ENCODE results near the gene GAPDH.

The GAPDH gene

DNA sequence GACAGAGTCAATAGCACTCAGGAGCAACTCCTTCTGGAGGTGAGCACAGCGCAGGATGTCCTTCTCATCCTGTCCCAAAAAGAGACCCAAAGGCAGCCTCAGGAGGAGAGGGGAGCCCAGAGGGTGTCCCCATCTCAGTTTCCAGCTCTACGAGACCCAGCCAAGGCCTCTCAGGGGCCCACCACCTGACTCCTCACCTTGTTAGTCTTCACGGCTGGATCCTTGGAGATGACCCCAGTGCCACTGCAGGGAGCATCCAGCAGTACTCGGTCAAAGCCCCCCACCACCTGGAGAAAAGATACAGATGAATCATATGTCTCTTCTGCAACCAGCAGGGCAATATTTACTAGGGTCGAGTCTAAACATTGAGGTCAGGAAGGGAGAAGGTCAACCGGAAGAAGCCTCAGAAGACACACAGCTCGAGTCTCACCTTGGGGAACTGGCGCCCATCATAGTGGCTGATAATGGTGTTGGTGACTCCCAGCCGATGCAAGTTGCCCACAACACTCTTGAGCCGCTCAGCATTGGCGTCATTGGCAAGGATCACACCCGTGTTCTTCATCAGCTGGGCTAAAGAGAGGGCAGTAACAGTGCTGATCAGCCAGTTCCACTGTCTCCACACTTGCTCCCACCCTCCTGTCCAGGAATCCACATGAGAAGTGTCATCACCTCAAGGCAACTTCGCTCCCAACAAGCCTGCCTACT, 26.3 kb downstream of the GAPDH start:
- TF ChIP-seq, protein P1, sequence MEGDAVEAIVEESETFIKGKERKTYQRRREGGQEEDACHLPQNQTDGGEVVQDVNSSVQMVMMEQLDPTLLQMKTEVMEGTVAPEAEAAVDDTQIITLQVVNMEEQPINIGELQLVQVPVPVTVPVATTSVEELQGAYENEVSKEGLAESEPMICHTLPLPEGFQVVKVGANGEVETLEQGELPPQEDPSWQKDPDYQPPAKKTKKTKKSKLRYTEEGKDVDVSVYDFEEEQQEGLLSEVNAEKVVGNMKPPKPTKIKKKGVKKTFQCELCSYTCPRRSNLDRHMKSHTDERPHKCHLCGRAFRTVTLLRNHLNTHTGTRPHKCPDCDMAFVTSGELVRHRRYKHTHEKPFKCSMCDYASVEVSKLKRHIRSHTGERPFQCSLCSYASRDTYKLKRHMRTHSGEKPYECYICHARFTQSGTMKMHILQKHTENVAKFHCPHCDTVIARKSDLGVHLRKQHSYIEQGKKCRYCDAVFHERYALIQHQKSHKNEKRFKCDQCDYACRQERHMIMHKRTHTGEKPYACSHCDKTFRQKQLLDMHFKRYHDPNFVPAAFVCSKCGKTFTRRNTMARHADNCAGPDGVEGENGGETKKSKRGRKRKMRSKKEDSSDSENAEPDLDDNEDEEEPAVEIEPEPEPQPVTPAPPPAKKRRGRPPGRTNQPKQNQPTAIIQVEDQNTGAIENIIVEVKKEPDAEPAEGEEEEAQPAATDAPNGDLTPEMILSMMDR (IDR thresholded peaks at IDR 0.05; ENCODE audit: low read depth, low read length): no peak
- no peaks in the 10 kb centered on the region for H3K9me3 ChIP-seq (ENCODE audit: severe bottlenecking)
- DNase-seq: no peak
- no peaks in the 10 kb centered on the region for H3K27me3 ChIP-seq (ENCODE audit: insufficient read depth, low read depth, severe bottlenecking)
- peaks cover 84% of the 10 kb centered on the region for H3K36me3 ChIP-seq
- H3K4me3 ChIP-seq (ENCODE audit: low read depth, low read length): no peak overlapping the region
- no peak overlapping the region for H3K27ac ChIP-seq

DNA sequence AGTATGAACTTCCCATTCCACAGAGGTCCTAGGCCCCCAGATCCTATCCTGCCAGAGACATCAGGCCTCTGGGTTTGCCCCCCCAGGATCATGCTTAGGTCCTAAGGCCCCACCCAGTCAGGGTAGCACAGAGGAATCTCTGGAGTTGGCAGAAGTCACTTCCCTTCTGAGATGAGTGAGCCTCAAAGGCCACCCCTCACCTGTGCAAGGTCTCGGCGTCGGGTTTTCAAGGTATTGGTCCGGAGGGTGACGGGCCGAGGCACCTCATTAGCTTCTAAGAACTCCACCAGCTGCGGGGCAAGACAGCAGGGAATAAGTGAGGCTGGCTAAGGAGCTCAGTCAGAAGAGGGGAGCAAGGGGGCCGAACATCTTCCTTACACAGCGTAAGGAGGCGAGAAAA, 28.6 kb downstream of the GAPDH start:
- TF ChIP-seq, protein P1 (IDR thresholded peaks at IDR 0.05; ENCODE audit: low read depth, low read length): no peak
- no peaks in the 10 kb centered on the region for H3K27me3 ChIP-seq (ENCODE audit: insufficient read depth, low read depth, severe bottlenecking)
- no peaks in the 10 kb centered on the region for H3K9me3 ChIP-seq (ENCODE audit: severe bottlenecking)
- peaks cover 80% of the 10 kb centered on the region for H3K36me3 ChIP-seq
- no peak overlapping the region for H3K27ac ChIP-seq
- no peak overlapping the region for H3K4me3 ChIP-seq (ENCODE audit: low read depth, low read length)
- no peak for DNase-seq

DNA sequence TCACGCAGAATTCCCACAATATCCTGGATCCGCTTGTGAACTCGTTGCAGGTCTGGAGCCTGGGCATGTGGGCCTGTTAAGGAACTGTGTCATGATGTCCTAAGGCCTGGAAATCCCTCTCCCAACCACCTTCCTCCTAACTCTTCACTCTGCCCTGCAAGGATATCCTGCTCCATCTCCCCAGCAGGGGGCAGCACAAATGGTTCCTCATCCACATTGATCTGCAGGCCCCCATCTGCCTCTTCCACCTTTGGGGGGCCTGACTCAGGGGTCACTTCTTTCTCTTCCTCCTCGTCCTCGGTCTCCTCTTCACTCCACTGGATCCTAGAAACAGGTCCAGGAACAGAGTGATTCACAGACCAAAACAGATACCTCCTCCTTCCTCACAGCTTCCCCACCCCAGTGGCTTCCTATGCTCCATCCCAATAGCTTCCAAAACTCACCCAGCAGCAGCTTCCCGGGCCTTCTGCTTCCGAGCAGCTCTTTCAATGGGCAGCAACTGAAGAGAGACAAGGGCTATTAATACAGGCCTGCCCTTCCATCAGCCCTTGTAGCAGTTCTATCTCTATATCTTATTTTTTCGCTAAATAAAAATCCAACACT, 29.2 kb downstream of the GAPDH start:
- H3K27ac ChIP-seq: no peak overlapping the region
- H3K27me3 ChIP-seq (ENCODE audit: insufficient read depth, low read depth, severe bottlenecking): no peaks in the 10 kb centered on the region
- TF ChIP-seq, protein P1 (IDR thresholded peaks at IDR 0.05; ENCODE audit: low read depth, low read length): peak; percentile 81
- H3K36me3 ChIP-seq: peaks cover 78% of the 10 kb centered on the region
- H3K9me3 ChIP-seq (ENCODE audit: severe bottlenecking): no peaks in the 10 kb centered on the region
- peak; percentile 67 for DNase-seq
- H3K4me3 ChIP-seq (ENCODE audit: low read depth, low read length): no peak overlapping the region

DNA sequence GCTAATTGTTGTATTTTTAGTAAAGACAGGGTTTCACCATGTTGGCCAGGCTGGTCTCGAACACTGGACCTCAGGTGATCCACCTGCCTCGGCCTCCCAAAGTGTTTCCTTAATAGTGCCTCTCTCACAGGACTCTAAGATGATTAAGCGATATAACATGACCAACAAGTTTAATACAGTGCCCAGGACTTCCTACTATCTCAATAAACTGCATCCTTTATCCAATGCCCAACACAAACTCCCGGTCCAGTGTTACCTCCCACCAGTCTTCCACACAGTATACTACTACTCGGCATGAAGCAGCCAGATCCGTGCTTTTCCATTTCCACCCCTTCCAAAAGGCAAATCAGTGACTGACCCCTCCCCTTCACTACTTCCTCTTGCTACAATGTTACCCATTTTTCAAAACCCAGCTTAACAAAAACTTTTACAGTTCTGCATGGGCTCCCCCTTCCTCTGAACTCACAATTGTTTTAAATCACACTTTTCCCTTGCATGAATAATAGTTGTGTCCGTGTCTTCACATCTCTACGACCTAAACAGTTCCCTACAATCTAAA, 32.9 kb downstream of the GAPDH start:
- peaks cover 75% of the 10 kb centered on the region for H3K36me3 ChIP-seq
- peak overlapping the region; percentile 79; the same call in 1 of the 2 replicates for H3K27ac ChIP-seq
- TF ChIP-seq, protein P1 (IDR thresholded peaks at IDR 0.05; ENCODE audit: low read depth, low read length): no peak
- peak overlapping the region; percentile 77 for H3K4me3 ChIP-seq (ENCODE audit: low read depth, low read length)
- DNase-seq: no peak
- H3K27me3 ChIP-seq (ENCODE audit: insufficient read depth, low read depth, severe bottlenecking): no peaks in the 10 kb centered on the region
- H3K9me3 ChIP-seq (ENCODE audit: severe bottlenecking): no peaks in the 10 kb centered on the region

DNA sequence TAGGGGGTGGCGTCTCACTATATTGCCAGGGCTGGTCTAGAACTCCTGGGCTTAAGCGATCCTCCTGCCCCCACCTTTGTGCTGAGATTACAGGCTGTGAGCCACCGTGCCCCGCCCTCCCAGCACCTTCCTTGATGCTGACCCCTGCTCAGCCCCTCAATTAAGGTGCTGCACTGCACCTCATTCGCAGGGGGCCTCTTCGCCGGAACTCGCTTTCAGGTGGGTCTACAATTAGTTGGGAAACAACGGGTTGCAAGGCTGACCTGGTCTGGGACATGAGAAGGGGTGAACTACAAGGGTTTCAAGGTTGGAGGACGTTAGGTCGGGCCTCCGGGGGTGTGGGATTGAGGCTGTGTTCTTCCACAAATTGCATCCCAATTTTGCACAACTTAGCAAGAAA, 35.0 kb downstream of the GAPDH start:
- Histone ChIP-seq H3K4me3 (ENCODE audit: low read depth, low read length) (no peak overlapping the region), H3K27me3 (ENCODE audit: insufficient read depth, low read depth, severe bottlenecking) (no peaks in the 10 kb centered on the region), H3K36me3 (peaks cover 78% of the 10 kb centered on the region), H3K9me3 (ENCODE audit: severe bottlenecking) (no peaks in the 10 kb centered on the region), H3K27ac (peak overlapping the region; percentile 79; the same call in 1 of the 2 replicates)
- no peak for DNase-seq
- TF ChIP-seq, protein P1 (IDR thresholded peaks at IDR 0.05; ENCODE audit: low read depth, low read length): no peak

Data from WERI-Rb-1 (cell line).